Measurements from ENCODE around the gene LRRK1. TPM values are rescaled to one million over a fixed set of nuclear protein-coding genes. Genes with fewer than 3 reads are reported as not detected.
"Not testable (repeated sequence)": the region's sequence is repeated elsewhere in the genome, so short reads cannot be mapped to it uniquely, and the experiment has no call there.

LRRK1 gene
- total RNA-seq, 1 donor from 2014 or later, result 12.1 TPM

DNA sequence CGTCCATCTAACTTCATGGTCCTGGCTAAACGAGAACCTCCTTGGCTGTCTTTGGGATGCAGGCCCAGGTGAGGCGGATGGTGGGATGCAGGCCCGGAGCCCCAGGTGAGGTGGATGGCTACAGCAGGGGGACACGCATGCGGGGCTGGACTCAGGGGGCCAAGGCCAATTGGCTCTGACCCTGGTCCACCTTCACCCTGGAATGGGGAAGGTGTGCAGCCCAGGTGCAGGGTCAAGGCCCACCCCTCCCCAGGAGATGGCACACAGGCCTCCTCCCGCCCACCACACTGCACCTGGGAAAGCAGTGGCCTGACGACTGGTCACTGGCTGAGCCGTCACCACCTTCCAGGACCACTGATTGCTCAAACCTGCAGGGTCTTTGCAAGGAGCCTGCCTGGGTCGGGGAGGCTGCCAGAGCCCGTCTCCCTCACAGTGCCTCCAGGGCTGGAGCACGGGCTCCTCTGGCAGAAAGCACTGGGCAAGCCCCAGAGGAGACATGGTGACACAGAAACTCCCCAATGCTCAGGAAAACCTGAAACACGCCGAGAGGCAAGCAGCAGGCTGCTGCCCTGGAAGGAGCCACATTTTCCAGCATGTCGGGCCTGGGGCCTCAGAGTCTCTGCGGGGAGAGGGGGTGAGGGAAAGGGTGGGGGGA, 159.6 kb downstream of the LRRK1 start:
- no peak for DNase-seq

DNA sequence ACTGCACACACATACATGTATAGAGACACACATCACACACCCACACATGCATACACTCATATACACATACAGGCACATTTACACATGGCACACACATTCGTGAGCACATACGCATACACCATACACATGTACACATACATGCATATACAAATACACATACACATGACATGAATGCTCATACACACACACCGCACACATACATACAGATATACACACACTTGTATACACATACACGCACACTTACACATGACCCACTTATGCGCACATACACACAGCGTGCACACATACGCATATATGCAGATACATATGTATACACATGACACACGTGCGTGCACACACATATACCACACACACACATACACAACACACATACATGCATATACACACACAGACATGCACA, 162.7 kb downstream of the LRRK1 start:
- no peak for DNase-seq

- DNase-seq, result no peak
Observed at GRCh38 chr15:101083336-101084045, 164.3 kb downstream of the LRRK1 start.

- no peak for DNase-seq
Observed at GRCh38 chr15:101084801-101085200, 165.6 kb downstream of the LRRK1 start.

- DNase-seq, result no peak
Observed at GRCh38 chr15:101085311-101085700, 166.1 kb downstream of the LRRK1 start.

DNA sequence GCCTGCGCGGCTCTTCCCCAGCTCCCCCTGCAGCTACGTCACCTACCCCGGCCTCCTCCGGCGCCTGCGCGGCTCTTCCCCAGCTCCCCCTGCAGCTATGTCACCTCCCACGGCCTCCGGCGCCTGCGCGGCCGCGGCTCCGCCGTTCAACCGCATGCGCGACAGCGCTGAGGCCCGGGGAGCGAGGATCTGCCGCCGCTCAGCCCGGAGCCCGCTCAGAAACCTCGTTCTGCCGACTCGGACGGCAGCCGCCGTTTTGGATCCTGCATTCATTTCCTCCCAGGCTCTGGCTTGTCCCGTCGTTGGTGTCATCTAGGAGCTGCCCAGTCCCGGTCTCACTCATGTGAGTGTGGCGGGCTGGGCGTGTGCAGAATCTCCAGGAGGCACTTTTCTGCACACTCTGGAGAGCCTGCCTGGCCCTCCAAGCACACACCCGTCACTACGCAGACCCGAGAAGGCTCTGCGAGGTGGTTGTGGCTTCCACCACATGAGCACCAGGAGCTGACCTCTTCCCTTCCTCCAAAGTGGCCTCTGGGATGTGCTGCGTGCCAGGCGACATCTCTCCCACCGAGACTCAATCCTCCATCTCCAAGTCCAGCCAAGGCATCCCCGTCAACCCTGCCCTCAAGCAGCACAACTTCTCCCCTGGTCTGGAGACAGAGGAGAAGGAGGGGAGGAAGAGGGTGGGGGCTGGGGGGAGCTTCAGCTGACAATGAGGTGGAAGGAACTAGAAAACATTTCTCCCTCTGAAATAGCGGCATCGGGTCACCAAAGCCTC, 167.4 kb downstream of the LRRK1 start:
- DNase-seq, result no peak

DNA sequence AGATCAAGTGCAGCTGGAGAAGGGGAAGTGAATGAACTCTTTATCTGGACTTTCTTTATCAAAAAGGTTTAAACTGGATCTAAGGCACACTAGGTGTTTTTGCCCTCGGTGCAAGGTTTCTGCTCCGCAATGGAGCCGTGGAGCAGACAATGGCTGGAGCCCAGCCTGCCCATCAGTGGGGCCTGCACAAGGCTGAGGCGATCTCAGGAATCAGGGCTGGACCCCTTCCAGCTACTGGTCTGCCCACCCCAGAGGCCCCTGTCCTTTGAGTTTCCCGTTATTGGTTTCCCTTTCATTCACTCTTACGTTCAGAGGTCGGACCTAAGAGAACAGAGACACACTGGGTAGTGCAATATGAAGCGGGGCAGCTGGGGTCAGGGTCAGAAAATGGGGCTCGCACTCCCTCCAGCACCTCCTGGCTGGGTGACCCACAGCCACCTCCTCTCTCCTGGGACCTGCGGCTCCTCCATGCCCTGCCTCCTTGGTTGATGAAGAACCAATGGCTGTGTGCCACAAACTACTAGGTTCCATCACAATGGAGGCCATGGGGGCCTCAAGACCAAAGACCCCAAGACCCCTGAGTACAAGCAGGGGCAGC, 168.1 kb downstream of the LRRK1 start:
- no peak for DNase-seq

DNA sequence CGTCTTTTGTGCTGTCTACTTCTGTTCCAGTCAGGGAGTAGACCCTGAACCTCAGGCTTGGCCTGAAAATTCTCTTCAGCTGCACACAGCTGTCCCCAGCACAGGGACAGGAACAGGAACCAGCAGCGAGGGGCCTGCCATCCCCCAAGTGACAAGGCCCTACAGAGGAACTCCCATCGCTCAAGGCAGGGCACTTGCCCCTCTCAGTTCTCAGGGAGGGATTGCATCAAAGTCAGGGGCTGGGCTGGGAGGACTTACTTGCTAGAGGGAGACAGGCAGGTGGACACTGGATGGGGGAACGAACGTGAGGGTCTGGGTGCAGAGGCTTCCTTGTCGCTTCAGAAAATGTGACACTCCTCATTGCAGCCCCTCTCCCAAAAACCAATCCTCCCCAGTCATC, 169.1 kb downstream of the LRRK1 start:
- DNase-seq, result no peak

- DNase-seq, result peak; percentile 81
Observed at GRCh38 chr15:101088788-101089578, 169.8 kb downstream of the LRRK1 start.

DNA sequence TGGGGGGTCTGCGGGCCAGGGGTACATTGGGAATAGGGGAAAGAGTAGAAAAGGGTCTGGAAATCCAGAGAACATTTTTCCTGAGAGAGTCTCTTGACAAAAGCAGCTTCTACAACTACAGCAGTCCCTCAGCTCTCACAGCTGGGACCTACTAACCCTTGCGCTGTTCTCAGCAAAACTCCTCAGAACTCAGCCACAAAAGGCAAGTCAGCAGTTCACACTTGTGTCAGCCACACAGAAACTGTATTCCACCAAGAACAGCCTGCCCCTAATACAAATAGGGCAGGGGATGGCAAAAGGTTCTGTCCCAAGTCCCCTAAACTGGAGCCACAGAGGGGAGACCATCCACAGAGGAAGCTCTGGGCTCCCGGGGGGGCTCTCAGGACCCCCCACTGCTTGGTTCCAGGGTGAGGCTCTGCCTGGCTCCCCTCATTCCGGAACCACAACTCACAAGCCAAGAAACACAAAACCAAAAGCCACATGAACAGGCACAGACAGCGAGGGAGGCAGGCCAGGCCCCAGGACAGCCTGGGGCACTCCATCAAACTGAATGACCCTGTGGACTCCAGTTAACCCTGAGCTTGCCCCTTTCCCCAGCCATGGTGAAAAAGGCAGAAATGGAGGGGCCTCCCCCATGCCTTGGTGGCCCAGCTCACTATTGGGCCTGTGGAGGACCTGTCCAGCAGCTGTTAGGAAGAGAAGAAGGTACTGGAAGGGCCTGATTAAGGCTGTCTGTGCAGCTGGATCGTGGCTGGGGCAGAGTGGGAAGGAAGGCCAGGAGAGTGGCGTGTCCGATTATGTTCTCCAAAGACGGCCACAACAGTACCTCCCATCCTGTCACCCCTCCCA, 170.6 kb downstream of the LRRK1 start:
- DNase-seq, result no peak

DNA sequence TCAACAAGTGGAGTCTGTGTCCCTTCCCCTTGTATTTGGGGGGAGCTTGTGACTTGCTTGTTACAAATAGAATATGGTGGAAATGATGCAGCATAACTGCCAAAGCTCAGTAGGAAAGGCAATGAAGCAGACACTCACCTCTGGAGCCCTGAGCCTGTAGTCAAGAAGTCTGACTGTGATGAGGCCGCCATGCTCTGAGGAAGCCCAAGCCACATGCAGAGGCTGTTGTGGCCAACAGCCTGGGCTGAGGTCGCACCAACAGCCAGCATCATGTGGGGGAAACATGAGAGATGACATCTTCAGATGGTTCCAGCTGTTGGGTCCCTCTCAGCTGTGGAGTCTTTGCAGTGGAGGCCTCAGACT, 171.3 kb downstream of the LRRK1 start:
- DNase-seq, result no peak

DNA sequence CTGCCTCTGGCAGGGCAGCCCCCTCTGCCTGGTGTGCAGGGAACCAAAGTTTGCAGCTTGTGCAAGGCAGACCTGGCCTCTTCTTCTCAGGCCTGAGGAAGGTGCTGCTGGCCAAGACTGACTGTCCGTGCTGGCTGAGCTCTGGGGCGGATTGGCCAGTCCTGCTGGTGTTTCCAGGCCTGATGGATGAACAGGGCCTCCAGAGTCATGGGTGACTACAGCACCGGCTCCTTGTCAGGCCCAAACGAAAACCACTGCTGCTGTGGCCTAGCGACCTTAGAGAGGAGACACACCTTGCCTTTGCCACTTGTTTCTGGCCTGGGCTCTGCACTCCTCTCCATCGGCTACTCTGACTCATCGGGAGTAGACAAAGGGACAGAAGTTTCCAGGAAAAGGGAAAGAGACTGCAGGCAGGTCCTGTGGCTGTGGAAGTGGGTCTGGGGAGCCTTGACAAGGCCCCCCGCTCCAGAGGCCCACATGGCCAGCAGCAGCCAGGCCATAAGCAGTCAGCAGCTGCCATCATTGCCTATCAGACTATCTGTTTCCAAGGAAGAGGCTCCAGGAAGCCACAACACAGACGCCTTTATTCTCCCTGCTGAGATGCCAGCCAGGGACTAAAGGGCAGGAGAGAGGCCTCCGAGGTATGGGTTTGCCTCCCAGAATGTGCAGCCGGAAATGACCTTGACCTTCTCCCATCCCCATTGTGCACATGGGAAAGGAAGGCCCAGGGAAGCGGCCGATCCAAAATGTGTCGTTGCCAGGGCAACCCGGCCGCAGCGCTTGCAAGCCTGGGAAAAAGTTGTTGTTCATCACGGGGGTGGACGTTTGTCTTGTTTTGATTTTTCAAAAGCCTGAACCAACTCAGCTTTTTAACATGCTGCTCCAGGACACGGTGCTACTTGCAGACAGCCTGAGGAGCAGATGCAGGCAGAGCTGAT, 172.2 kb downstream of the LRRK1 start:
- peak; percentile 97 for DNase-seq

DNA sequence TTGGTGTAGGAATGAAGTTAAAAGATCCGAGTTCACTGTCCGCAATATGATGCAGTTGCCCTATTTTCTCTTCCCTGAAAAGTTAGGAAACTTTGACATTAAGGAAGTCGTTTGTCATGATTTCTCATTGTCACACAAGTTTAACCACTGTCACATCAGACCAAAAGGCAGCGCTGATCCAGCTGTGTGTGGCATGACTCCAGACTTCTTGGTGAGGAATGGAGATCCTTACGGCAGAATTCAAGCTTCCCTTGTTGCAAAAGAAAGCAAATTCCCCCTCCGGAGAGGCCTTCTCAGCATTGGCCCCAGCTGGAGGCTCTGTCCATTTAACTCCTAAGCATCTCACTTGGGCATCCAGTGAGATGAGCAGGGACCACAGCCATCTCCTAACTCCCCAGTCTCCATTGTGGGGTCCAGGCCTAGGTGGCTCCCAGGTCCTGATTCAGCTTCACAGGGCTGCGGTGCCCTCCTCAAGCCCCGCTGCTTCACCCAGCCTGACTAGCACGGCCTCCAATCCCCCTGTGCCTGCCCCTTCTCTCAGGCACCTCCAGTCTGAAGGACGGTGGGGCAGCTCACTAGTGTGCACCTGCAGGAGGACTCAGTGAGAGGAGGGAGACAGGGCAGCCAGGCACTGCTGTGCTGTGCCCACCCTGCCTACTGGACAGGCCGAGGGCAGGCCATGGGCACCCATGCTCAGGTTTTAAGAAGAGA, 173.2 kb downstream of the LRRK1 start:
- no peak for DNase-seq

DNA sequence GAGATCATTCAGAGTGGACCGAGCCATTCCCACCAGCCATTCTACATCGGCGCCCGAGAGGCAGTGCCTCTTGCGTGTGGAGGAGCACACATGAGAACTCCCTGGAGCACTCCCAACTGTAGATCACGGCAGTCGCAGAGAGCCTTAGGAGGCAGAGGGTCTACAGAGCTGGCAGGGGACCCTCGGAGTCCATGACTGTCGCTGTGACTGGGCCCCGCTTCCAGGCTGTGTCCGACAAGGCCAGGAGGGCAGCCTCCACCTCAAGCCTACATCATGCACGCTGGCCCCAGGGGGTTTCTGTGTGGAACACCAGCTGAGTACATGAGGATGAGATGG, 173.7 kb downstream of the LRRK1 start:
- DNase-seq, result no peak

- no peak for DNase-seq
Observed at GRCh38 chr15:101093958-101094357, 174.8 kb downstream of the LRRK1 start.

- DNase-seq, result not testable (repeated sequence)
Observed at GRCh38 chr15:101095796-101096406, 176.7 kb downstream of the LRRK1 start.

- DNase-seq, result no peak
Observed at GRCh38 chr15:101097111-101097510, 178.0 kb downstream of the LRRK1 start.

DNA sequence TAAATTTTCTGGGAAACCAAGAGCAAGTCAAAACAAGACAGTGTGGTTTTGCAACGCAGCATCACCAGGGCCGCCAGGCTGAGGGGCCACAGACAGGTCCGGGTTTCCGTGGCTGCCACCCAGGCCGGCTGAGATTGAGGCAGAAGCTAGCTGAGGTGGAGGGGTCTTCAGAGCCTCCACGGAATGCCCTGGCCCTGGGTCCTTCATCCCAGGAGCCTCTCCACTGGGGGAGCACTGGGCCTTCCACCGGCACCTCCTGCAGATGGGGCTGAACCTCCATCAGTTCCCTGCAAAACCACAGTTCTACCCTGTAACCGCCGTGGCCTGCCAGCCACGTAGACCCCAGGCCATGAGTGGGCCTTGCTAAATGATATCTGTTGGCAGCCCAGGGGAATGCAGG, 180.0 kb downstream of the LRRK1 start:
- no peak for DNase-seq

GRCh38 chr15:101100118-101100517, 181.0 kb downstream of the LRRK1 start:
- DNase-seq, result no peak

All from dermis blood vessel endothelial cell (primary cell).